Measurements from ENCODE around the gene GDF7.

DNA sequence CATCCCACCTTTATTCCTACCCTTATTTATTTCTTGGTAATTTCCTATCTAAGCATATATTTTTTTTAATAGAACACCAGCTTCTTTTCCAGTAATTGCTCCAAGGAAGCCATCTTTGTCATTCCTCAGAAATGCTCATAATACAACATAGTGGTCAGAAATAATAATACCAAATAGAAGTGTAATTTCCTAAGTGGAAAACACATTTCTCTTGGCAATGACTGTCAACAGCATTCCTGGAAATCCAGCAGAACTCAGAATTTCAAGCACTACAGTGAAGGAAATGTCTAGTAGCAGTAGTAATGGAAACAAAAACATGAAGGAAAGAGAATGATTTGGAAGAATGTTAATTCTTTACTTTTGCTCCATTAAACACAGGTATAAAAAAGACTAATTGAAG is 56.6 kb downstream of the GDF7 start:
- TF ChIP-seq POLR2A (IDR thresholded peaks at IDR 0.05): no peak
- TF ChIP-seq, protein P1, sequence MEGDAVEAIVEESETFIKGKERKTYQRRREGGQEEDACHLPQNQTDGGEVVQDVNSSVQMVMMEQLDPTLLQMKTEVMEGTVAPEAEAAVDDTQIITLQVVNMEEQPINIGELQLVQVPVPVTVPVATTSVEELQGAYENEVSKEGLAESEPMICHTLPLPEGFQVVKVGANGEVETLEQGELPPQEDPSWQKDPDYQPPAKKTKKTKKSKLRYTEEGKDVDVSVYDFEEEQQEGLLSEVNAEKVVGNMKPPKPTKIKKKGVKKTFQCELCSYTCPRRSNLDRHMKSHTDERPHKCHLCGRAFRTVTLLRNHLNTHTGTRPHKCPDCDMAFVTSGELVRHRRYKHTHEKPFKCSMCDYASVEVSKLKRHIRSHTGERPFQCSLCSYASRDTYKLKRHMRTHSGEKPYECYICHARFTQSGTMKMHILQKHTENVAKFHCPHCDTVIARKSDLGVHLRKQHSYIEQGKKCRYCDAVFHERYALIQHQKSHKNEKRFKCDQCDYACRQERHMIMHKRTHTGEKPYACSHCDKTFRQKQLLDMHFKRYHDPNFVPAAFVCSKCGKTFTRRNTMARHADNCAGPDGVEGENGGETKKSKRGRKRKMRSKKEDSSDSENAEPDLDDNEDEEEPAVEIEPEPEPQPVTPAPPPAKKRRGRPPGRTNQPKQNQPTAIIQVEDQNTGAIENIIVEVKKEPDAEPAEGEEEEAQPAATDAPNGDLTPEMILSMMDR (IDR thresholded peaks at IDR 0.05): no peak

Measured in upper lobe of left lung (tissue), 4 donors.